Mesodermal cell (in vitro differentiated cells): ENCODE measurements around the gene FAM120A.

ENCODE experiments used
- H3K27ac ChIP-seq: 2 replicates; pipeline ENCODE4 v1.7.0; 2013; ENCODE audit warnings: mild to moderate bottlenecking, low read depth, low read length, moderate library complexity; ENCODE audit not compliant: severe bottlenecking
- H3K36me3 ChIP-seq: 2 replicates; pipeline ENCODE4 v1.7.1; 2013; ENCODE audit warnings: mild to moderate bottlenecking, low read length, moderate library complexity; ENCODE audit not compliant: control insufficient read depth, insufficient read depth
- H3K4me1 ChIP-seq: one replicate; pipeline ENCODE4 v1.7.1; 2013; ENCODE audit warnings: mild to moderate bottlenecking, low read length; ENCODE audit not compliant: insufficient read depth, control insufficient read depth, poor library complexity, severe bottlenecking
- H3K4me3 ChIP-seq: 2 replicates; pipeline ENCODE4 v1.7.0; 2013; ENCODE audit warnings: low read length, control low read depth, mild to moderate bottlenecking; ENCODE audit not compliant: insufficient read depth, poor library complexity, severe bottlenecking; ENCODE audit errors: extremely low read depth
- H3K9me3 ChIP-seq: 2 replicates; pipeline ENCODE4 v1.7.1; 2013; ENCODE audit warnings: mild to moderate bottlenecking, low read length, moderate library complexity; ENCODE audit not compliant: control insufficient read depth
- WGBS, 2 experiments: methylation state at CpG; one replicate each; pipeline ENCODE4 v1.1.5; 2013; ENCODE audit warnings: missing lambda C conversion rate in 2 of 2; ENCODE audit not compliant: insufficient coverage in 2 of 2; 5-methylcytosine and 5-hydroxymethylcytosine counted together

Gene FAM120A

GRCh38 chr9:93533863-93534262, 82.4 kb downstream of the FAM120A start:
- H3K27ac ChIP-seq = no peak overlapping the region
- H3K9me3 ChIP-seq = no peaks in the 10 kb centered on the region
- no peak overlapping the region for H3K4me3 ChIP-seq
- H3K4me1 ChIP-seq = no peaks in the 10 kb centered on the region
- 90 to 94% methylated on average over 7 to 8 of the region's 8 CpGs for WGBS, 2 experiments
- peaks cover 61% of the 10 kb centered on the region for H3K36me3 ChIP-seq

DNA sequence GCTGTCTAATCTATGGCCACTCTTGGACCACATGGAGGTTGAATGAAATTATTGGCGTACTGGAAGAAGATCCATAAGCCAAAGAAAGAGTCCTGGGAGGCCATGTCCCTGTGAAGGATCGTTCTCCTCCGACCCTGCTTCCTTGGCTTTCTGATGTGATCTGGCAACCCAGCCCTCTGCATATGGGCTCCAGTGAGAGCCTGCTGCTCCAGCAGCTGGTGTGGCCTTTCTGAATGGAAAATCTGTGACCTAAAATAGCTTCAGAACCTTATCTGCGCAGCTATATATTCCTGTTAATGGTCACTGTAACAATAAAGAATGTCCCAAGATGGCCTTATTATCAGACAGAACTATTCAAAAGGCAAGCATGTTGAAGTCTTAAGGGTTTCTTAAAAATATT, 84.7 kb downstream of the FAM120A start:
- H3K36me3 ChIP-seq = peaks cover 67% of the 10 kb centered on the region
- no peak overlapping the region for H3K4me3 ChIP-seq
- H3K27ac ChIP-seq = no peak overlapping the region
- WGBS, 2 experiments = 84 to 97% methylated on average over 3 of the region's 4 CpGs
- H3K4me1 ChIP-seq = no peaks in the 10 kb centered on the region
- no peaks in the 10 kb centered on the region for H3K9me3 ChIP-seq

- Histone ChIP-seq H3K36me3 (peaks cover 68% of the 10 kb centered on the region), H3K9me3 (no peaks in the 10 kb centered on the region), H3K27ac (no peak overlapping the region), H3K4me1 (no peaks in the 10 kb centered on the region), H3K4me3 (no peak overlapping the region)
- 83 to 86% methylated on average over 6 of the region's 9 CpGs for WGBS, 2 experiments
These were observed 85.4 kb downstream of the FAM120A start for GRCh38 chr9:93536874-93537273.

GRCh38 chr9:93540305-93540704, 88.8 kb downstream of the FAM120A start:
- WGBS, 2 experiments = 94 to 96% methylated on average over 5 to 7 of the region's 8 CpGs
- H3K36me3 ChIP-seq = peaks cover 74% of the 10 kb centered on the region
- no peaks in the 10 kb centered on the region for H3K9me3 ChIP-seq
- no peak overlapping the region for H3K27ac ChIP-seq
- no peaks in the 10 kb centered on the region for H3K4me1 ChIP-seq
- H3K4me3 ChIP-seq = no peak overlapping the region

- 60 to 96% methylated on average over 2 to 3 of the region's 4 CpGs for WGBS, 2 experiments
- no peaks in the 10 kb centered on the region for H3K9me3 ChIP-seq
- H3K4me1 ChIP-seq = no peaks in the 10 kb centered on the region
- no peak overlapping the region for H3K27ac ChIP-seq
- peaks cover 70% of the 10 kb centered on the region for H3K36me3 ChIP-seq
- no peak overlapping the region for H3K4me3 ChIP-seq
These were observed 89.5 kb downstream of the FAM120A start for GRCh38 chr9:93541005-93541404.

DNA sequence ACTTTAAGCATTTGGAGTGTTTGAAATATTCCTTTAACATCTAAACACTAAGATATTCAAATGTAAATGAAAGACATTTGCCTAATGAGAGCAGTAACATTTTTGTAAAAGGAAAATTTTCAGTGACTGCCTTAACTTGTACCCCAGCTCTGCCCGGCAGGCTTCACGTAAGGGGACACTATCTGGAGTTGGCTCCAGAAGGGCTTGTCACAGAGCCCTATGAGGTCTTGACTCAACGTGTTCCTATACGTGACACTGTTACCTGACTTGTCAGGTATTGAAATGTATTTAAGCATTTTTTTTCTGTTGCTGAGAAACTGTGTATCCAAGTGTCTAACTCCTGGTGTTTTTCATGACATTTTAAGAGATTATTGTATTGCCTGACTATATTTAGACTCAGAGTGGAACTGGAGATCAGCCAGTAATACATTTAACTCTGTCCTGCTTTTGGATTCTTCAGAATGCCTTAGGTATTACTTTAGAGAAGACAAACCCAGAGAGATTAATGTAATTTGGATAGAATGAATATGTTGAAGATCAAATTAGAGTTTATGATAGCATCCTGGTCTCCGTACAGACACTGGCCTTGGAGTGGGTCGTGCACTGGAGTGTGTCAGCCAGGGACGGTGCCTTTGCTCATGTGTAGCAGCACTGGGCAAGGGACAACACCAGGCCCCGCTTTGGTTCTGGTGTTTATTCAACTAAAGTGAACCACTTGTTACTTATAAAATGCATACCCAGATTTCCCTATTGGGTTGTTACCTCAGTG, 90.3 kb downstream of the FAM120A start:
- H3K4me3 ChIP-seq = no peak overlapping the region
- no peaks in the 10 kb centered on the region for H3K4me1 ChIP-seq
- no peak overlapping the region for H3K27ac ChIP-seq
- peaks cover 74% of the 10 kb centered on the region for H3K36me3 ChIP-seq
- no peaks in the 10 kb centered on the region for H3K9me3 ChIP-seq
- WGBS, 2 experiments = 94 to 96% methylated on average over 7 of the region's 8 CpGs

GRCh38 chr9:93543117-93543516, 91.6 kb downstream of the FAM120A start:
- H3K4me3 ChIP-seq = no peak overlapping the region
- H3K36me3 ChIP-seq = peaks cover 79% of the 10 kb centered on the region
- H3K27ac ChIP-seq = no peak overlapping the region
- no peaks in the 10 kb centered on the region for H3K4me1 ChIP-seq
- no peaks in the 10 kb centered on the region for H3K9me3 ChIP-seq
- WGBS, 2 experiments = 96 to 98% methylated on average over 6 to 8 of the region's 9 CpGs

DNA sequence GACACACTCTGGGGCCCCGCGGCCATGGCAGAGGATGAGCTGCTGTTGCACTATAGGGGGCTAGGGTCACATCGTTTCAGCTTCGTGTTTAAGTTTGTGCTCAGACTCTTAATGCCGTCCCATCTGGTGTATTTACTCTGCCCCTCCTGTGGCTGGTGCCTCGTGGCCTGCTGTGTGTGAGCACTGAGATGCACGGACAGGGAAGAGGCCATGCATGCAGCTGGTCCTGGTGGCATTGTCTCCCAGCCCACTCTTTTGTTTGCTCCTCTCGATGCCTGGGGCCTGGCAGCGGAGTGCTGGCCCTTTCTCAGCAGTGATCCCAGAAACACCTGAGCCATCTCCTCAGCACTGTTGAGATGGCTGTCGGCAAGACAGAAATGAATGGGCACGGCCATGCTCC, 94.9 kb downstream of the FAM120A start:
- Histone ChIP-seq H3K4me3 (no peak overlapping the region), H3K36me3 (peaks cover 69% of the 10 kb centered on the region), H3K9me3 (no peaks in the 10 kb centered on the region), H3K27ac (no peak overlapping the region), H3K4me1 (no peaks in the 10 kb centered on the region)
- WGBS, 2 experiments = 96% methylated on average over 10 of the region's 11 CpGs

DNA sequence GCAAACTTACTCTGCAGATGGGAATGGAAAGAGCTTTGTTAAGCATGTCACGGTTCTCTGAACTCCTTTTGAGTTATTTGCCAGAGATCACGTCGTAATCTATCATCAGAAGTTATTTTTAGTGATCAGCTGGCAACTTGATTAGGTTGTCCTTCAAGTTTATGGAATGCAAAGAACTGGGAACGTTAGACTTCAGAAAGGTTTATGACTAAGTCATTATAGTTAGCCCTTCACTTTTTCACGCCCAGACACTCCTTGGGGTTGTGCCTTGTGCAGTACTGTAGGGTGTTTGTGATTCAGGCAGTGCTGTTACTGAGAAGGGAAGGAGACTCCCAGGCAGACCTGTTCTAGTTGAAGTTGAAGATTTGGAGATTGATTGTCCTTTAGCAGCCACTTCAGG, 98.1 kb downstream of the FAM120A start:
- H3K4me3 ChIP-seq = no peak overlapping the region
- 88 to 98% methylated on average over 5 of the region's 5 CpGs for WGBS, 2 experiments
- no peaks in the 10 kb centered on the region for H3K9me3 ChIP-seq
- no peaks in the 10 kb centered on the region for H3K4me1 ChIP-seq
- H3K27ac ChIP-seq = no peak overlapping the region
- H3K36me3 ChIP-seq = peaks cover 63% of the 10 kb centered on the region

DNA sequence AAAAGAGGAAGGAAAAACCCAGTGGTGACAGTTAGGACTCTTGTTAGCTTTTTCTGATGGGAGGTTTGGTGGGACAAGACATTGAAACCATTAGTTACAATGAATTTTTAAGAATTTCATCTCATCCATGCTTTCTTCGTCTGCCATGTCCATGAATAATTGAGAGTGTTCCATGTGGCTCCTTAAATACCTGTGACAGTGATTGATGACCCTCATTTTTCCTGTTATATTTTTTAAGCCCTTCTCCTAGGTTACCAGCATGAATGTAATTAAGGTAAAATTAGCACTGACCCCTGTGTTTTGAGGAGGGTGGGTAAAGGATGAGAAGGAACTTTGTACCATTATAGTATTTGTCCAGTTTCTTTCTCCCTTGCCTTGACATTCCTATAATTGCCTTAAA, 101.4 kb downstream of the FAM120A start:
- no peaks in the 10 kb centered on the region for H3K4me1 ChIP-seq
- H3K9me3 ChIP-seq = no peaks in the 10 kb centered on the region
- WGBS, 2 experiments = no CpG with 5 or more reads among the region's 1 CpG
- H3K27ac ChIP-seq = no peak overlapping the region
- peaks cover 56% of the 10 kb centered on the region for H3K36me3 ChIP-seq
- no peak overlapping the region for H3K4me3 ChIP-seq

DNA sequence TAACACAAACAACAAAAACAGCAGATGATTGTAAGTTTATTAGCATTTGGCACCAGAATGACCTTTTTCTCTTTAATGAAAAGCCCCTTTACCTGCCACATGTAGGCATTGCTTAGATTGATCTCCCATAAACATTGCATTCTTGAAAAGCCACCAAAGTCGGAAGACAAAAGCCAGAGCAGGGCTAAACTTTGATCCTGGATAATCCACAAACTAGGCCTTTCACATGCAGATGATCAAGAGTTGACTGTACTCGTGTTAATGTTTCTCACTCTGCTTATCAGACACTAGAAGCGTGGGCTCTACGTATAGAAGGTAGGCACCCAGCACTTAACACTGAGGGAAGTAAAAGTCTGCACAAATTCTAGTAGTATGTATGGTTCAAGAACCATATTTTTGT, 103.9 kb downstream of the FAM120A start:
- Histone ChIP-seq H3K27ac (no peak overlapping the region), H3K4me1 (no peaks in the 10 kb centered on the region), H3K9me3 (no peaks in the 10 kb centered on the region), H3K4me3 (no peak overlapping the region), H3K36me3 (peaks cover 68% of the 10 kb centered on the region)
- 53% methylated on average over 2 of the region's 4 CpGs; no CpG with 5 or more reads in 1 of the 2 experiments for WGBS, 2 experiments
